DMS114 treated with DMSO at 0.1 percent for 48 hours (cell line): Measurements from ENCODE around the gene TEX29.

Source experiments
- DNase-seq: peaks from one replicate; lab custom pipeline; 2025; ENCODE audit not compliant: unreplicated experiment; lab: John Stamatoyannopoulos, UW

TEX29 gene

GRCh38 chr13:111322001-111322915, 1.8 kb downstream of the TEX29 start:
- no peak for DNase-seq

DNA sequence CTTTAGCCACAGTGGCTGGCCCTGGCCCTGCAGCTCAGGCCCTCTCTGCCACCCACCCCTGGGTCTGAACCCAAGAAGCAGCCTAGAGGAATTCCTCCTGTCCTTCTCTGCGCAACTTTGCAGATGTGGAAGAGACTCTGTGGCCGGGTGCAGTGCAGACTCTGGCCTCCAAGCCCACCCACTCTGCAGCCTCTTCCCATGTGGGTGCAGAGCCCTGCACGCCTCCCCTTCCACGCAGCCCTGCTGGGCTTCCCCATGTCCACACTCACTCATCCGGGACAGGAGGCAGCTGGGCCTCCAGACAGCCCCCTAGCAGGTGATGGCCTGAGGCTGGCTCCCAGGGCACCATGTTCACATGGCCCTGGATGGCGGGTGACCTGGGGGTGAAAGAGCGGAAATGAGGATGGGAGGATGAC, 2.5 kb downstream of the TEX29 start:
- no peak for DNase-seq

- DNase-seq, result no peak
Measured at GRCh38 chr13:111323549-111323948, 3.1 kb downstream of the TEX29 start.

DNA sequence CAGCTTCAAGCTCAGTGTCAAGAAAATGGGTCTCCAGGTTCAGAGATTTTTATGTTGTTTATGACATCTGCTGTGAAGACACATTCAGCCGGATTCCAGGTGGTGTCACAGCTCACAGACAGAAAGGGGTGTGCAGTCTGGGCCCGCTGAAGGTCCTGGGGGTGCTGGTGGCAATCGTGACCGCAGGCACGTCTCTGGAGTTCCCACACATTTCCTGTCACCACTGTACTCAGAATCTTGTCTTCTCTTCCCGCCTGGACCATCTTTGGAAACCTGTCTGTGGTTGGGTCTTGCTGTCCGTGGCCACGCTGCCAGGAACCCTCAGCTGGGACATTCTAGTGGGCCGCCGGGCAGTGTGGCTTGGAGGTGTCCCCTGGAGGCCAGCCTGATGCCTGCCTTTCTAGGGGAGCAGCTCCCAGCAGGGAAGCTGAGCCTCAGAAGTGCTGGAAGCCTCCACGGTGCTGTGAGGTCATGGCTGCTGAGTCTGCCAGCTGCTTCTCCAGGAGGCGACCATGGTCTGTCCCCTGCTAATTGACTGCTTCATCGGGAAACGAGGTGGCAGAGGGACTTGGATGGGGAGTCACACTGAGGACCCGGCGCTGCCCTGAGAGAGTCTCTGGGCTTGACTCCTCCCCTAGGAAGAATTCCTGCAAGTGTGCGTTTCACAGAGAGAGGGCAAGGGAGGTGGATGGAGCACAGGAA, 3.7 kb downstream of the TEX29 start:
- DNase-seq, result no peak

GRCh38 chr13:111324736-111325135, 4.3 kb downstream of the TEX29 start:
- no peak for DNase-seq

GRCh38 chr13:111325146-111325890, 4.9 kb downstream of the TEX29 start:
- DNase-seq, result no peak

DNA sequence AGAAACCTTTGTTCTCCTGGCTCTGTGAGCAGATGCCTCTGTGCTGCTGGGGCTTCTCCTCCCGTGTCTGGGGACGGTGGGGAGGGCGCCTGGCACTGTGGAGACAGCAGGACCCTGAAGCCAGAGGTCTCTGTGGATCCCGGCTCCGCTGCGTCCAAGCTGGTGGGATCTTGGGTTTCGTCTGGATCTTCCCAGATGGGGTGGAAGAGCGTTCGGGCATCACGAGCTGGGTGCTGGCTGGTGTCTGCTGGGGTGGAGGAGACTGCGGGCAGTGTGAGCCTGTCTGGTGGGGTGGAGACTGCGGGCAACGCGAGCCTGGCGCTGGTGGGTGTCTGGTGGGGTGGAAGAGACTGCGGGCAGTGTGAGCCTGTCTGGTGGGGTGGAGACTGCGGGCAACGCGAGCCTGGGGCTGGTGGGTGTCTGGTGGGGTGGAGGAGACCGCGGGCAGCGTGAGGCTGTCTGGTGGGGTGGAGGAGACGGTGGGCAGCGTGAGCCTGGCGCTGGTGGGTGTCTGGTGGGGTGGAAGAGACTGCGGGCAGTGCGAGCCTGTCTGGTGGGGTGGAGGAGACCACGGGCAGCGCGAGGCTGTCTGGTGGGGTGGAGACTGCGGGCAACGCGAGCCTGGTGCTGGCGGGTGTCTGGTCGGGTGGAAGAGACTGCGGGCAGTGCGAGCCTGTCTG, 5.6 kb downstream of the TEX29 start:
- DNase-seq, result no peak

- DNase-seq, result no peak
Measured at GRCh38 chr13:111326621-111326965, 6.2 kb downstream of the TEX29 start.

DNA sequence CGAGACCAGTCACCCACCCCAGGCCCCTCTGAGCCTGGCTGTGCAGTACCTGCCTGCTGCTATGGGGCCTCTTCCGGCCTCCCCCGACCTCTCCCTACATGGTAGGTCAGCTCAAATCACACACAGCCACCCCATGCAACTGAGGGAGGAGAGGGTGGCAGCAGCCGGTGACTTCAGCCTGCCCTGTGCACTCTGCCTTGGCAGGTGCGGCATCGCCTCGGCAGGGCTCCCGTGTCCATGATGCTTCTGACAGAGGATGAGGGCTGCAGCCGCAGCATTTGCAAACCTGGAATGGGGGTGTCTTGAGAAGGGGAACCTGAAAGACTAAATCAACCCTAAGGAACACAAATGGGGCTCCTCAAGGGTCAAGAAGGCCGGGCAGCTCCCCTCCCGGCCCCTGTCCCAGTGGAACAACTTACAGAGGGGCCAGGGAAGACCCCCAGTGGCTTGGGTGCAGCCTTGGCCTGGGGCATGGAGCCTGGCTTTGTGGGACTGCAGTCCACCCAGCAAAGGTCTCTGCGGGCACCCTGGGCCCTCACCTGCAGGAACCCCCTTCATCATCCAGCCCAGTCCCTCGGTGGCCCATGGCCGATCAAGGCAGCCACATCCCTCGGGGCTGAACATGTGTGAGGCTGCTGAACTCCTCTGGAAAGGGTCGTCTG, 6.7 kb downstream of the TEX29 start:
- DNase-seq, result no peak

GRCh38 chr13:111327730-111328573, 7.5 kb downstream of the TEX29 start:
- no peak for DNase-seq

DNA sequence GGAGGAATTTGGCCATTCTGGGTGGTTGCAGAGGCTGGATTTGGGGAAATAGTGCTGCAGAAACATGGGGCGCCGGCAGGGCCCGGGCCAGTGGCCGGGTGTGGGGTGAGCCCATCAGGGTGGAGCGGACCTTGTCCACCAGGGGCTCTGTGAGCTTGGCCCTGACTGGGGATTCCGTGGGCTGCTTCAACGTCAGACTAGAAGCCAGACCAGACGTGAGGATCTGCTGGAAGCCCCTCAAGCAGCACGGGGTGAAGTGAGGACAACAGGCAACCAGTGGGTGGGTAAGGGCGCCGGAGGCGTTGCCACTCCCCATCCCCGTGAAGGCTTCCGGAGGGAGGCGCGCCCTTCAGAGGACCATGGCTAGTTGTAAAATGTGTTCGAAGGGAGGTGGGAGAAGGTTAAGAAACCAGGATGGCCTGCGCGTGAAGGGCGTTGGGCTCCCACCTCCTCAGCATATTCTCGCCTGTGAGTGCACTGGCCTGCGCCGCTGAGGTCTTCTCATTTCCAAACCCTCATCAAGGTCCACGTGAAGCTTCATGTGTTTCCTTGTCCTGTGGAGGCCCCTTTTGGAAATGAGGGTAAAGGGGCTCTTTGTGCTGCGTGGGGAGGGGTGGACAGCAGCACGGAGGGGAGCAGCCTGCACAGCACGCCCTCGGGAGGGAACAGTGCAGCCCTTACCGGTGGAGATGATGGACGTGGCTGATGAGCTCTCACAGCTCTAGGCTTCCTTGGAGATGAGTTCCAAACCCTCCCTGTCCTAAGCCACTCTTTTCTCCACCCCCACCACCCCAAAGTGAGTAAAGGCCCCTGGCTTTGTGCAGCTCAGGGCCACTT, 8.3 kb downstream of the TEX29 start:
- no peak for DNase-seq

DNA sequence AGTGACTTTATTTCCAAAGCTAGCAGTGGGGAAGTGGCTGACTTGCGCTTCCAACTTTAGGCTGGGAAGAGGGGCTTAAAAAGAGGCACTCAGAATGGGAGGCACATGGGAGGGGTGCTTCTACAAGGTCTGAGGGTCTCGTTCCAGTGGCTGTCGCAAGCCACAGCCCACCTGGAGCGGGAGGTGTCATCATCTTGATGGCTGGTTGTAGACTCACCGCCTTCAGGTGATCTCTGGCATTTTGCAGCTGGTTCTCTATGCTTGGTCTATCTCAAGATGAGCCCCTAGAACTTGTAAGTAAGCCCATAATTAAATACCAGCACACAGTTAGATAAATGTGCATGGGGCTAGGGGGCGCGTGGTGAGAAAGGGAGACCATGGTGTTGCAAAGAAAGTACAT, 9.2 kb downstream of the TEX29 start:
- DNase-seq, result no peak

DNA sequence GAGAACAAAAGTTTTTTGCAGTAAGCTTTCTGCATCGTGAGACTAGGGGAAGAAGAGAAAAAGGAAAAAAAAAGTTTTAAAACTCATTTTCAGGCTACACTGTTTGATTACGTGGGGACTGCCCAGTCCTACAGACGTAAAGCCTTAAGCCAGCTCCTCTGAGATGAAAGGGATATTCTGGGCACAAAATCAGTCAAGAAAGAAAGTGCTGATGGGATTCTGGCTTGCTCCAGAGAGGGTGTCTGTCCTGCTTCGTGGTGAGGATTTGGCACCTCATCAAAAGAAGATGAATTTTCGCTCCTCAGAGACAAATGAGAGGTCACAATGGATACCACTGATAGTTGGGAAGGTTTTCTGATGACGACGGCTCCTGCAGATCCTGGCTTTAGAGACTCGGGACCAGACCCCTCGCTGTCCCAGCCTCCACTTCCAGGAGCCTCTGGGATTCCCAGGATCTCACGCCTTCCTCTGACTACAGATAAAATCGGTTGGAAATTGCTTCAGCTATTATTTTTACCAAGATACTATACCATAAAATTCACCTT, 9.7 kb downstream of the TEX29 start:
- no peak for DNase-seq

- no peak for DNase-seq
Measured at GRCh38 chr13:111335298-111335697, 14.9 kb downstream of the TEX29 start.

DNA sequence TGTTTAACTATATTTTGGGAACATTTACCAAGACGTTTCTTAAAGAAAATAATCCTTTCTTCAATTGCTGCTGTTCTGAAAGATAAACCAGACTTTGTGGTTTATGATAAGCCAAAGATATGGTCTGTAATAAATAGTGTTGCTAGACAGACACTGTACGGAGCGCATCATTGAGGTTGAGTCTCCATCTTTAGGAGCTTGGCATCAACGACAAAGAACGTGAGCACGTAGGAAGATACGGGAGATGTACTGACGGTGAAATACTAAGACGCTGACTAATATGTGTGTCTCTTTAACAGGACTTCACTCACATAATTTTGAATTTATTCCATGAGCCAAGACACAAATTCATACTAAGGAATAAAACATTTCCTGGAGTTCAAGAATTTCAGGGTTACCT, 16.2 kb downstream of the TEX29 start:
- DNase-seq, result no peak

- no peak for DNase-seq
Measured at GRCh38 chr13:111337206-111337605, 16.8 kb downstream of the TEX29 start.

- no peak for DNase-seq
Measured at GRCh38 chr13:111337741-111338140, 17.3 kb downstream of the TEX29 start.

DNA sequence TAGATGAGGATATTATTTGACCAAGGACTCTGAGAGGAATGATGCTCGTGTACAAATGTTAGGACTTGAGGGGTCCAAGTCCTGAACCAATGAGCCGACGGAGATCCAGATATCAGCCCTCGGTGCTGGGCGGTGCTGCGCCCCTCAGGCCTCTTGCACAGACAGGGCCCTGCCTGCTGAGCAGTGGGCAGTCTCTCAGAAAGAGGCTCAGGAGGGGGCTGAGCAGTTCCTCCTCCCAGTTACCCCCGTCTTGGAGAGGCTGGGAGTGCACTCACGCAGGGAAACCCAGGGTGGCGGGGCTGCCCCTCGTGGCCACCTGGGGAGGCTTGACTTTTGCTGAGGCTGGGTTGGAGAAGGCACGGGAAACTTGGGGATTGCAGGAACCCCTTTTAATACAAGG, 18.4 kb downstream of the TEX29 start:
- DNase-seq, result no peak
